NCI-H69 (cell line): ENCODE measurements around the gene CDT1.

ENCODE experiments used
- DNase-seq: peaks from one replicate; lab custom pipeline; 2025; lab: John Stamatoyannopoulos, UW

The CDT1 gene

GRCh38 chr16:88803264-88803987 is at the start of gene CDT1:
Gene CDT1 (plus strand): TSS chr16:88803789. CDS start chr16:88803832, 43 bp downstream.
- DNase-seq = peak; percentile 83

GRCh38 chr16:88754109-88754911 is 49.3 kb upstream of the CDT1 start:
- no peak for DNase-seq

GRCh38 chr16:88754912-88755744 is 48.5 kb upstream of the CDT1 start:
- peak; percentile 3 for DNase-seq

GRCh38 chr16:88755745-88756443 is 47.7 kb upstream of the CDT1 start:
- DNase-seq = no peak

- DNase-seq = peak; percentile 42
Observed at GRCh38 chr16:88758227-88758943, 45.2 kb upstream of the CDT1 start.

- DNase-seq = no peak
Observed at GRCh38 chr16:88758944-88759244, 44.7 kb upstream of the CDT1 start.

GRCh38 chr16:88759245-88759975 is 44.2 kb upstream of the CDT1 start:
- peak; percentile 12 for DNase-seq

- DNase-seq = no peak
Observed at GRCh38 chr16:88759976-88760350, 43.6 kb upstream of the CDT1 start.

GRCh38 chr16:88760424-88761142 is 43.0 kb upstream of the CDT1 start:
- DNase-seq = peak; percentile 82

GRCh38 chr16:88761143-88761534 is 42.5 kb upstream of the CDT1 start:
- peak; percentile 45 for DNase-seq

- DNase-seq = no peak
Observed at GRCh38 chr16:88761830-88762229, 41.8 kb upstream of the CDT1 start.

GRCh38 chr16:88762258-88762870 is 41.2 kb upstream of the CDT1 start:
- no peak for DNase-seq

GRCh38 chr16:88762941-88763340 is 40.6 kb upstream of the CDT1 start:
- DNase-seq = no peak

GRCh38 chr16:88763502-88764053 is 40.0 kb upstream of the CDT1 start:
- peak; percentile 12 for DNase-seq

- DNase-seq = no peak
Observed at GRCh38 chr16:88764080-88764479, 39.5 kb upstream of the CDT1 start.

- DNase-seq = no peak
Observed at GRCh38 chr16:88764913-88765349, 38.7 kb upstream of the CDT1 start.

GRCh38 chr16:88766975-88767374 is 36.6 kb upstream of the CDT1 start:
- DNase-seq = no peak

- DNase-seq = no peak
Observed at GRCh38 chr16:88767546-88768070, 36.0 kb upstream of the CDT1 start.
